Immature natural killer cell (primary cell): Measurements from ENCODE around the gene DCXR. TPM values are rescaled to one million over a fixed set of nuclear protein-coding genes. Genes with fewer than 3 reads are reported as not detected.
A peak's percentile ranks its signal among the peaks of the same experiment; 100 is the strongest.

Experiments used
- DNase-seq, 3 donors: peaks; one replicate each; pipeline ENCODE4 v3.0.0; 2022; ENCODE audit warnings: mixed read lengths in 1 of 3
- H3K27ac Mint-ChIP-seq, 6 donors: one replicate each; pipeline ENCODE4 v1.8.0; 2020; ENCODE audit warnings: mixed read lengths in 6 of 6, mild to moderate bottlenecking in 5 of 6, inconsistent platforms in 4 of 6, moderate library complexity in 3 of 6
- H3K27me3 Mint-ChIP-seq, 3 donors: one replicate each; pipeline ENCODE4 v1.8.0; 2020 to 2021; ENCODE audit warnings: low read depth in 3 of 3, mild to moderate bottlenecking in 3 of 3, mixed read lengths in 3 of 3, moderate library complexity in 3 of 3, inconsistent platforms in 1 of 3
- H3K36me3 Mint-ChIP-seq, 3 donors: one replicate each; pipeline ENCODE4 v1.8.0; 2020; ENCODE audit warnings: mixed read lengths in 3 of 3, inconsistent platforms in 2 of 3, mild to moderate bottlenecking in 2 of 3
- H3K4me1 Mint-ChIP-seq, 2 donors: one replicate each; pipeline ENCODE4 v1.8.0; 2020; ENCODE audit warnings: inconsistent platforms in 2 of 2, mild to moderate bottlenecking in 2 of 2, mixed read lengths in 2 of 2, moderate library complexity in 1 of 2
- H3K4me3 Mint-ChIP-seq, 5 donors: one replicate each; pipeline ENCODE4 v1.8.0; 2020; ENCODE audit warnings: mild to moderate bottlenecking in 5 of 5, mixed read lengths in 5 of 5, inconsistent platforms in 3 of 5, moderate library complexity in 3 of 5
- H3K9me3 Mint-ChIP-seq, 6 donors: one replicate each; pipeline ENCODE4 v1.8.0; 2020; ENCODE audit warnings: mild to moderate bottlenecking in 6 of 6, mixed read lengths in 6 of 6, inconsistent platforms in 4 of 6, moderate library complexity in 3 of 6
- polyA plus RNA-seq, 3 donors: library from polyadenylated mRNA; unstranded; fragments of 300-500 nt; fragmentation: Illumina TruSeq; gene quantifications; one replicate each; pipeline ENCODE4 v1.2.3, GENCODE V29; 2021

DCXR gene
- polyA plus RNA-seq, 3 donors from 2014 or later: 144 to 242 (median 165) TPM

- no peak overlapping the region for H3K27ac Mint-ChIP-seq
- H3K27me3 Mint-ChIP-seq: no peaks in the 10 kb centered on the region
- no peak for DNase-seq
- H3K36me3 Mint-ChIP-seq: peaks cover 0 to 4% (median 3%) of the 10 kb centered on the region in 3 donors
- H3K9me3 Mint-ChIP-seq: no peaks in the 10 kb centered on the region
- no peak overlapping the region for H3K4me3 Mint-ChIP-seq
- H3K4me1 Mint-ChIP-seq: no peaks in the 10 kb centered on the region
Measured at GRCh38 chr17:82079001-82079677, 41.6 kb upstream of the DCXR start.

- peaks cover 0 to 4% (median 3%) of the 10 kb centered on the region in 3 donors for H3K36me3 Mint-ChIP-seq
- no peaks in the 10 kb centered on the region for H3K9me3 Mint-ChIP-seq
- H3K27ac Mint-ChIP-seq: no peak overlapping the region
- H3K4me1 Mint-ChIP-seq: no peaks in the 10 kb centered on the region
- no peak for DNase-seq
- no peaks in the 10 kb centered on the region for H3K27me3 Mint-ChIP-seq
- H3K4me3 Mint-ChIP-seq: no peak overlapping the region
Measured at GRCh38 chr17:82078433-82078832, 40.9 kb upstream of the DCXR start.

DNA sequence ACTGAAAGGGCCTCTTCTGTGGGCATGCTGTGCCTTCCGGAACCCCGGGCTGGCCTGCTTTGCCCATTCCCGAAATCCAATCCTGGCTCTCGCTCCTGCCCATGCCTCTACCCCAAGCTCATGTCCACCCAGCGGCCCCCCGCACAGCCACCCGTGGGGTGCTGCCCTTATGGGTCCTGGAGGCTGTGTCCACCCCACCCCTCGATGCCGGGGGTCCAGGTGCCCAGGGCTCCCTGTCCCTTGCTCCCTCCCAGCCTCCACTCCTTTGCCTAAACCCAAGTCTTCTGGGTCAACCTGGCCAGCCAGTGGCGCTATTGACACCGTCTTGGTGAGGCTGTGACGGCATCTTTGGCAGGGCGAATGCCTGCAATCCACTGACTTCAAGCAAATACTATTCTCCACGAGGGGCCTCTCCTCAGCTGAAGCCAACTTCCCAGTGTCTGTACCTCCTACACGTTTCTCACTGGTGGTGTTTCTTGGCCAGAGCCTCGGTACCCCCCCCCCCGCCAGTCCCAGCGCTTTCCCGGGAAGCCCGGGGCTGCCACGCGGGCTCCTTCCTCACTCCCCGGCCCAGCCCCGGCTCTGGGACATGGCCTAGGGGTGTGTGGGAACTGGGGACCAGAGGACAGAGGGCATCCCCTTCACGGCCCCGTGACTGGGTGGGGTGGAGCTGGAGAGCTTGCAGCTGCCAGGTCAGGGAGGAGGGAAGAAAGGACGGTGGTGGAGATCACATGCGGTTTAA lies 40.3 kb upstream of the DCXR start:
- H3K36me3 Mint-ChIP-seq: peaks cover 0 to 4% (median 3%) of the 10 kb centered on the region in 3 donors
- H3K27ac Mint-ChIP-seq: no peak overlapping the region
- peaks cover 0 to 2% (median 2%) of the 10 kb centered on the region in 3 donors for H3K27me3 Mint-ChIP-seq
- H3K4me3 Mint-ChIP-seq: no peak overlapping the region
- no peaks in the 10 kb centered on the region for H3K9me3 Mint-ChIP-seq
- DNase-seq: no peak
- H3K4me1 Mint-ChIP-seq: no peaks in the 10 kb centered on the region

DNA sequence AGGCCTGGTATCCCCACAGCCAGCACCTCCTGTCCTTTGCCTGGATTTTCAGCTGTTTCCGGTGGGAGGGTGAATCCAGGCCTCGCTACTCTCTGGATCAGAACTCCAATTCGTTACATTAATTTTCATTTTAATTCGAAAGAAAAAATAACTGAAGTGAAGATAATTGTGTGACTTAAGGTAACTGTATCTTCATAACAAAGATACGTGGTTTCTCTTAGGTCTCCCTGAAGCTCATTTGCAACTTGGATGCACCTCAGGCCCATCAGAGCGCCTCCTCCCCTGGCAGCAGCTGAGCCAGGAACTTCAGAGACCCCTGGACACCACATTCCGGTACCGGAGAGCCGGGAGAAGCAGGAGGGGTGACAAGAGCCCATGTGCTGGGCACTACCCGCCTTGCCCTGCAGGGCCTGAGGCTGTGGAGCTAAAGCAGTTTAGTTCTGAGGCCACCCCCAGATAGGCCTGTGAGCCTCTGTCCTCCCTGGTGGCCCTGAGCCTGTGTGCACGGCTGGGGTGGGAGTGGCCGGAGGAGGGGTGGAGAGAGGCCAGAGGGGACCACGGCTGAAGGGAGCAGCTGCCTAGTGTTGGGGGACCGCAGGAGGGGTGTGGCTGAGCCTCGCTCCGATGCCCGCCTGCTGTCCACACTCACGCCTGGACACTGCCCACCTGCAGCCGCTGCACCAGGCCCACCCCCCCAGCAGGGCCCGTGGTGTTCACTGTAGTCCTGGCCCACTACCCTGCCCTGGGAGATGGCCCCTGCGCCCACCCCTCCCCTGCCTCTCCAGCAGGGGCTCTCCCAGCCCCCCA lies 39.5 kb upstream of the DCXR start:
- Mint-ChIP-seq H3K36me3 (peaks cover 0 to 4% (median 3%) of the 10 kb centered on the region in 3 donors), H3K4me3 (no peak overlapping the region), H3K27ac (no peak overlapping the region), H3K9me3 (no peaks in the 10 kb centered on the region), H3K27me3 (peaks cover 0 to 2% (median 2%) of the 10 kb centered on the region in 3 donors), H3K4me1 (no peaks in the 10 kb centered on the region)
- no peak for DNase-seq

DNA sequence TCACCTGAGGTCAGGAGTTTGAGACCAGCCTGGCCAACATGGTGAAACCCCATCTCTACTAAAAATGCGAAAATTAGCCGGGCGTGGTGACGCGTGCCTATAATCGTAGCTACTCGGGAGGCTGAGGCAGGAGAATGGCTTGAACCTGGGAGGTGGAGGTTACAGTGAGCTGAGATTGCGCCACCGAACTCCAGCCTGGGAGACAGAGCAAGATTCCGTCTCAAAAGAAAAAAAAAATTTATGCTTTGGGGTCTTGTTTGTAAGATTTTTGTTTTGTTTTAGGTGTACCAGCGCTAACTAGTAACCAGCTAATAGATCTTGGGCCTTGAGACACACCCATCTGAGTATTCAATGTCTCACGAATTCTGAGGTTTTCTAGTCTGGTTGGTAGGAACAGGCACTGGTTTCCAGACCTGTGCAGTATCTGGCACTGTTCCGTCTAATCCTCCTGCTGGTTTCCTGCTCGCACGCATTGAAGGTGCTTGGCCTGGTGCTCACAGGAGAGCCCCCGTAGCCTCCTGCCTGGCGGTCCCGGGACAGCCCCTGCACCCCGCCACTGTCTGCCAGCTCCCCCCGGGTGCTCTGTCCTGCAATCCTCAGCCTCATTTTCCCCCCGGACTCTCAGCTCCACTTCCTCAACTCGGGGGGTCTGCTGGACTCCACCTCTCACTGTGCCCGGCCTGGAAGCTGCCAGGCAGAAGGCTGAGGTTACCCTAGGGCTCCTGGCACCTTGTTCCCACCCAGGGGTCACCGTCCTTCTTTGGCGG lies 38.7 kb upstream of the DCXR start:
- H3K4me1 Mint-ChIP-seq: no peaks in the 10 kb centered on the region
- no peak for DNase-seq
- no peaks in the 10 kb centered on the region for H3K9me3 Mint-ChIP-seq
- peaks cover 0 to 4% (median 3%) of the 10 kb centered on the region in 3 donors for H3K36me3 Mint-ChIP-seq
- H3K27ac Mint-ChIP-seq: no peak overlapping the region
- peaks cover 0 to 2% (median 2%) of the 10 kb centered on the region in 3 donors for H3K27me3 Mint-ChIP-seq
- H3K4me3 Mint-ChIP-seq: no peak overlapping the region

GRCh38 chr17:82073446-82073845 lies 35.9 kb upstream of the DCXR start:
- no peak for DNase-seq
- Mint-ChIP-seq H3K4me1 (no peaks in the 10 kb centered on the region), H3K4me3 (no peak overlapping the region), H3K36me3 (peaks cover 0 to 4% (median 3%) of the 10 kb centered on the region in 3 donors), H3K9me3 (no peaks in the 10 kb centered on the region), H3K27me3 (peaks cover 0 to 2% (median 2%) of the 10 kb centered on the region in 3 donors), H3K27ac (no peak overlapping the region)

- H3K4me3 Mint-ChIP-seq: no peak overlapping the region
- H3K27me3 Mint-ChIP-seq: peaks cover 0 to 2% (median 2%) of the 10 kb centered on the region in 3 donors
- H3K27ac Mint-ChIP-seq: no peak overlapping the region
- no peak for DNase-seq
- H3K9me3 Mint-ChIP-seq: no peaks in the 10 kb centered on the region
- no peaks in the 10 kb centered on the region for H3K4me1 Mint-ChIP-seq
- H3K36me3 Mint-ChIP-seq: no peaks in the 10 kb centered on the region
Measured at GRCh38 chr17:82072827-82073226, 35.3 kb upstream of the DCXR start.

GRCh38 chr17:82070611-82071010 lies 33.1 kb upstream of the DCXR start:
- no peaks in the 10 kb centered on the region for H3K36me3 Mint-ChIP-seq
- no peak overlapping the region for H3K4me3 Mint-ChIP-seq
- no peaks in the 10 kb centered on the region for H3K9me3 Mint-ChIP-seq
- H3K27me3 Mint-ChIP-seq: peaks cover 4 to 9% (median 5%) of the 10 kb centered on the region in 3 donors
- peaks cover 6 to 12% of the 10 kb centered on the region in 2 donors for H3K4me1 Mint-ChIP-seq
- no peak overlapping the region for H3K27ac Mint-ChIP-seq
- DNase-seq: no peak

DNA sequence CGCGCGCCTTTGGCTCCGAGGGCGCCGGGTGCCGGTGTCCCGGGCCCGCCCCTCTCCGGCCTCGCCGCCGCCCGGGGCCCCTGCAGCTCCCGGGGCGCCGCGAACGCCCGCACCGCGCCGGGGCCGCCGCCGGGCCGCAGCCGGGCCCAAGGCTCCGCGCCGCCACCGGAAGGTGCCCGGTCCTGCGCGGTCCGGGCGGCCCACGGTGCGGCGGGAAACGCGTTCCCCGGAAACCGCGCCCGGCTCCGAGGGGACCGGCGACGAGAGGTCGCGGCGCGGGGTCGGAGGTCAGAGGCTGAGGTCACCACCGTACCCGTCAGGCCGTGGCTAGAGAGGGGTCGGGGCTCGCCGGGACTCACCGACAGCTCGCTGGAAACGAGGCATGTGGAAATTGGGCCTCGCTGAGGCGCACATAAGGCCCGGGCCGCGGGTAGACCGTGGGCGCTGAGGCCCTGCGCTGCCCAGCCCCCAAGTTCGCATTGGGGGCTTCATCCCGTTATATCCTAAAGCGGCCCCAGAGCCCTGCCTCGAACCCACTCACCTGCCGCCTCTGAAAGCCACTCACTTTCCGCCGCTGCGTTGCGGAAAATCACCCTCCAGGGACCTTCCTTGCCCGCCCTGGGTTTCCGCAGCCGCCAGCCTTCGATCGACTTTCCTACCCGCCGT lies 28.3 kb upstream of the DCXR start, which contains the start of gene DUS1L:
TSS of gene DUS1L (minus strand) at position 167 of the 666 bp plus-strand sequence. CDS start 745 bp downstream, outside the sequence.
- peak; percentile 69 to 75 (median 73) for DNase-seq
- H3K4me3 Mint-ChIP-seq: peak within 1 kb of the TSS; percentile 75 to 89 (median 80)
- peaks cover 6 to 19% of the 10 kb centered on the region in 2 donors for H3K4me1 Mint-ChIP-seq
- no peaks in the 10 kb centered on the region for H3K36me3 Mint-ChIP-seq
- no peaks in the 10 kb centered on the region for H3K9me3 Mint-ChIP-seq
- H3K27ac Mint-ChIP-seq: peak within 1 kb of the TSS; percentile 80 to 88 (median 83)
- peaks cover 4 to 10% (median 5%) of the 10 kb centered on the region in 3 donors for H3K27me3 Mint-ChIP-seq

DNA sequence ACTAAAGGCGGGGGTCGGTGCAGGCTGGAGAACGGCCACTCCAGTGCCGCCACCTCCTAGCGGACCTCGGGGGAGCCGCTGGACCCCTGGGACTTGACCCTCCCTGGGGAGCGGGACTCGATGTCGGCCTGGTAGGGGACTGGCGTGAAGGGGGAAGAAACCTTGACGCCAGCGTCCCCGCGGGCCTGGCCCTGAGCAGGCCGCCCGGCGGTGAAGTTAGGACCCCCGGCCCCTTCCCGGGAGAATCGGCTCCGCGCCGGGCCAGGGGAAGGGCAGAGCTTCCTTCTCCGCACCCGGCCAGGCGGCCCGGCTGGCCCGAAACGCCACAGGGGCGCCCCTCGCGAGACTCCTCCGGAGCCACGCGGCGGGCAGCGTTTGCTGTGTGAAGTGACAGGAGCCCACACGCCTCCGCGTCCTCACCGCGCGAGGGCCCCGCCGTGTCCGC lies 27.7 kb upstream of the DCXR start:
- Mint-ChIP-seq H3K4me3 (peak overlapping the region; percentile 43 to 74 (median 59)), H3K27ac (peak overlapping the region in 2 of 6 donors; percentile 36 to 64), H3K9me3 (no peaks in the 10 kb centered on the region), H3K36me3 (no peaks in the 10 kb centered on the region), H3K4me1 (peaks cover 6 to 19% of the 10 kb centered on the region in 2 donors), H3K27me3 (peaks cover 4 to 10% (median 5%) of the 10 kb centered on the region in 3 donors)
- DNase-seq: no peak

DNA sequence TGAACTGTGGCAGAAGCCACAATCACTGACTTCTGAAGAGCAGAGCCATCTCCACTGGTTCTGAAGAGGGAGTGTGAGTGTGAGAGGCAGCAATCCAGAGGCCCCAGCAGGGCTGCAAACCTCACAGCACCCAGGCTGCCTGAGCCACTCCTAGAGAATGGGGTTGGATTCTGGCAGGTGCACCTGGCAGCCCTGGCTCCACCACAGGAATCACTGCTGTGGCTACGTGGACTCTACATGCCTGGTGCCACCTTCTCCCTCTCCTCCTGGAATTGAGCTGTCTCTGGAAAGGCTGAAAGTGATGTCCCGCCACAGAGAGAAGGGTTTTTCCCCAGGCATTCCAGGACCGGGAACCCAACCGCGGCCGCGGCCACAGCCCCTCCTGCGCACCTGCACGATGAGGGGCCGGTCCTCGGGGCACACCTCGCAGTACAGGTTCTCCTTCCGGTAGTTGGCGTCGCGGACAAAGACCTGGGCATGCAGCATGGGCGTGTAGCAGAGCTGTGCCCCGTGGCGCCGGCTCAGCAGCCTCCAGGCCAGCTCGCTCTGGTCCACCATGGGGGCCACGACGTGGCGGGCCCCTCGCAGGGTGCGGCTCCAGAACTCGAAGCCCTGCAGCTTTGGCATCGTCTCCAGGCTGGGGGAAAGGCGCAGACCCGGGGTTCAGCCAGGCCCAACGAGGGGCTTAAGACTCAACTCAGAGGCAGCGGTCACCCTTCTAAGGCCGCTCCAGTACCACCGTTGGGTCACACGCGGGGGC lies 27.1 kb upstream of the DCXR start:
- Mint-ChIP-seq H3K36me3 (no peaks in the 10 kb centered on the region), H3K27ac (peak overlapping the region in 5 of 6 donors; percentile 28 to 83 (median 53)), H3K4me1 (peaks cover 6 to 19% of the 10 kb centered on the region in 2 donors), H3K27me3 (peaks cover 4 to 10% (median 5%) of the 10 kb centered on the region in 3 donors), H3K4me3 (peak overlapping the region; percentile 59 to 74 (median 69)), H3K9me3 (no peaks in the 10 kb centered on the region)
- DNase-seq: no peak
